ENCODE data around the gene TCHP. TPM values are rescaled to one million over a fixed set of nuclear protein-coding genes. Genes with fewer than 3 reads are reported as not detected.

Gene TCHP
- total and polyA plus RNA-seq, 8 donors, result 8.4 to 20.9 (median 10.7) TPM

DNA sequence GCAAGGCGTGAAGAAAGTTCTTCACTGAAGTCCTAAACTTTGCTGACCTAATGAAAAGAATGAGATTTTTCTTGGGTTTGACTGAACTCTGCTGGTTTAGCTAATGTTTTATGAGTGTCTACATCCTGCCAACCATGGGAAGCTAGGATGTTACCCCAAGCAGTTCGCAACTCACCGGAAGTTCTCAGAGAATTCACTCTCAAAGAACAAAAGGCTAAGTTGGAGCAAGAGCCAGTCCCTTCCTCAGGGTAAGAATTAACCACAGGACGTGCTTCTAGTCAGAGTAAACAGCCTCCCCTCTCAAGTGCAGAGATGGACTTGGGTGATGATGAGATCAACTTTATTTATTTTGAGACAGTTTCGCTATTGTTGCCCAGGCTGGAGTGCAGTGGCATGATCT, 37.3 kb downstream of the TCHP start:
- intact Hi-C loops (cut with DNase I), result no loop called here
- no peak for FAIRE-seq
- no peak for ATAC-seq
- no peaks in the 10 kb centered on the region for H3K27me3 ChIP-seq
- no peak overlapping the region for H3K4me3 ChIP-seq
- peaks cover 0 to 13% (median 0%) of the 10 kb centered on the region in 3 donors for H3K4me1 ChIP-seq
- no peaks in the 10 kb centered on the region for H3K9me3 ChIP-seq
- WGBS, 2 donors, result 91% methylated on average over 5 of the region's 5 CpGs
- DNase-seq, result no peak
- H3K36me3 ChIP-seq, result peaks cover 3 to 55% (median 15%) of the 10 kb centered on the region in 3 donors
- no peak overlapping the region for H3K27ac ChIP-seq
- TF ChIP-seq, protein P1, sequence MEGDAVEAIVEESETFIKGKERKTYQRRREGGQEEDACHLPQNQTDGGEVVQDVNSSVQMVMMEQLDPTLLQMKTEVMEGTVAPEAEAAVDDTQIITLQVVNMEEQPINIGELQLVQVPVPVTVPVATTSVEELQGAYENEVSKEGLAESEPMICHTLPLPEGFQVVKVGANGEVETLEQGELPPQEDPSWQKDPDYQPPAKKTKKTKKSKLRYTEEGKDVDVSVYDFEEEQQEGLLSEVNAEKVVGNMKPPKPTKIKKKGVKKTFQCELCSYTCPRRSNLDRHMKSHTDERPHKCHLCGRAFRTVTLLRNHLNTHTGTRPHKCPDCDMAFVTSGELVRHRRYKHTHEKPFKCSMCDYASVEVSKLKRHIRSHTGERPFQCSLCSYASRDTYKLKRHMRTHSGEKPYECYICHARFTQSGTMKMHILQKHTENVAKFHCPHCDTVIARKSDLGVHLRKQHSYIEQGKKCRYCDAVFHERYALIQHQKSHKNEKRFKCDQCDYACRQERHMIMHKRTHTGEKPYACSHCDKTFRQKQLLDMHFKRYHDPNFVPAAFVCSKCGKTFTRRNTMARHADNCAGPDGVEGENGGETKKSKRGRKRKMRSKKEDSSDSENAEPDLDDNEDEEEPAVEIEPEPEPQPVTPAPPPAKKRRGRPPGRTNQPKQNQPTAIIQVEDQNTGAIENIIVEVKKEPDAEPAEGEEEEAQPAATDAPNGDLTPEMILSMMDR (IDR thresholded peaks at IDR 0.05), result no peak

DNA sequence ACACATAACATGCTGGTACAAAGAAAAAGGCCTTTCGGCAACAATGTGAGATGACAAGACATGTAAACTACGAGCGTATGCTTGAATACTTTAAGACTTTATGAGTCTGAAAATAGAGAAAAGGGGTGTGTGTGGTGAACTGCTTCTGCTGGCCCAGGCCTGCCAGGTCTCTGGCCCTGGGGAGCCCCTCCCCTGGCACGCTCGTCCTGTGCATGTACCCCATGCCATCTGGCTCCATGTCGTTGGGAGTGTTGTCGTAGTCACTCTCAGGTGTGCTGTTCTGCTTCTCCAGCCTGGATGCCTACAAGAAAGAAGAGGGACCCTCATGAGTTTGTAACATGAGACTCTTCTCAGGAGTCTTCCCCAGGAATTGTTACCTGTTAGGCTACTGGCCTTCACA, 38.9 kb downstream of the TCHP start:
- H3K27me3 ChIP-seq, result no peaks in the 10 kb centered on the region
- peaks cover 0 to 3% (median 0%) of the 10 kb centered on the region in 3 donors for H3K4me1 ChIP-seq
- FAIRE-seq, result no peak
- no peaks in the 10 kb centered on the region for H3K9me3 ChIP-seq
- no peak for ATAC-seq
- H3K4me3 ChIP-seq, result no peak overlapping the region
- no peak for DNase-seq
- WGBS, 2 donors, result 94 to 97% methylated on average over 7 of the region's 7 CpGs
- TF ChIP-seq, protein P1 (IDR thresholded peaks at IDR 0.05), result no peak
- H3K27ac ChIP-seq, result no peak overlapping the region
- intact Hi-C loops (cut with DNase I), result no loop called here
- H3K36me3 ChIP-seq, result peaks cover 3 to 42% (median 15%) of the 10 kb centered on the region in 3 donors

- Histone ChIP-seq H3K9me3 (no peaks in the 10 kb centered on the region), H3K4me1 (peaks cover 0 to under 1% (median 0%) of the 10 kb centered on the region in 3 donors), H3K4me3 (no peak overlapping the region), H3K27me3 (no peaks in the 10 kb centered on the region), H3K36me3 (peaks cover 3 to 43% (median 15%) of the 10 kb centered on the region in 3 donors), H3K27ac (no peak overlapping the region)
- WGBS, 2 donors, result 66 to 67% methylated on average over 2 of the region's 2 CpGs
- TF ChIP-seq, protein P1 (IDR thresholded peaks at IDR 0.05), result no peak
- no peak for DNase-seq
- ATAC-seq, result no peak
- FAIRE-seq, result no peak
- intact Hi-C loops (cut with DNase I), result no loop called here
These were observed 39.4 kb downstream of the TCHP start for GRCh38 chr12:109939504-109939903.

- intact Hi-C loops (cut with DNase I), result loop anchor here in 1 of 3 donors (10.0 kb wide), 1 partner anchor 54 kb away; the partner anchor contains the start of genes ANKRD13A and GIT2
- no peak for FAIRE-seq
- Histone ChIP-seq H3K9me3 (no peaks in the 10 kb centered on the region), H3K27ac (no peak overlapping the region), H3K4me3 (no peak overlapping the region), H3K4me1 (no peaks in the 10 kb centered on the region), H3K36me3 (peaks cover 0 to 36% (median 15%) of the 10 kb centered on the region in 3 donors), H3K27me3 (no peaks in the 10 kb centered on the region)
- TF ChIP-seq, protein P1 (IDR thresholded peaks at IDR 0.05), result no peak
- 97% methylated on average over 6 of the region's 6 CpGs for WGBS, 2 donors
- no peak for DNase-seq
- ATAC-seq, result no peak
These were observed 40.4 kb downstream of the TCHP start for GRCh38 chr12:109940339-109940923.

DNA sequence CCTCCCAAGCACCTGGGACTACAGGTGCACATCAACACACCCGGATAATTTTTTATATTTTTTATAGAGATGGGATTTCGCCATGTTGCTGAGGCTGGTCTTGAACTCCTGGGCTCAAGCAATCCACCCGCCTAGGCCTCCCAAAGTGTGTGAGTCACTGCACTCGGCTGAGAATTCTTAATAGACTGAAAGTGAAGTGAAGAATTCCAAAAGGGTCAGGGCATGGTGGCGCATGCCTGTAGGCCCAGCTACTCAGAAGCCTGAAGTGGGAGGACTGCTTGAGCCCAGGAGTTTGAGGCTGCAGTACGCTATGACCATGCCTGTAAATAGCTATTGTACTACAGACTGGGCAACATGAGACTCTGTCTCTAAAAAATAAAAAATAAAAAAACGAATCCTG, 43.7 kb downstream of the TCHP start:
- WGBS, 2 donors, result 88 to 92% methylated on average over 7 of the region's 7 CpGs
- TF ChIP-seq, protein P1 (IDR thresholded peaks at IDR 0.05), result no peak
- Histone ChIP-seq H3K27ac (no peak overlapping the region), H3K9me3 (no peaks in the 10 kb centered on the region), H3K36me3 (peaks cover 0 to 7% (median 0%) of the 10 kb centered on the region in 3 donors), H3K4me1 (peaks cover 26 to 29% (median 29%) of the 10 kb centered on the region in 3 donors), H3K27me3 (no peaks in the 10 kb centered on the region), H3K4me3 (no peak overlapping the region)
- DNase-seq, result no peak
- intact Hi-C loops (cut with DNase I), result loop anchor here in 1 of 3 donors (10.0 kb wide), 1 partner anchor 51 kb away; the partner anchor contains the start of genes ANKRD13A and GIT2
- ATAC-seq, result no peak
- no peak for FAIRE-seq

Data from pancreas (tissue), 10 donors.